SU-DHL-6 (cell line): ENCODE measurements around the gene EEIG2.

ENCODE experiments used
- CTCF ChIP-seq: fragments of 200-600 bp; sonication (generic); IDR thresholded peaks from one replicate; pipeline ENCODE4 v1.5.1; 2017; ENCODE audit warnings: antibody characterized with exemption, mild to moderate bottlenecking, low read length, moderate library complexity; ENCODE audit not compliant: insufficient read depth, poor library complexity, severe bottlenecking
- EZH2phosphoT487 ChIP-seq: fragments of 200-600 bp; sonication (generic), shearing (Covaris generic); conservative IDR thresholded peaks from 2 replicates; pipeline ENCODE4 v1.6.1; 2018; ENCODE audit warnings: mild to moderate bottlenecking, antibody characterized with exemption, low read length, moderate library complexity, mixed read lengths

- TF ChIP-seq CTCF (no peak), EZH2phosphoT487 (no peak)
Measured at GRCh38 chr1:108601708-108602410, 42.0 kb downstream of the EEIG2 start.
